CD14-positive monocyte (primary cell): ENCODE measurements around the gene KDM4C. TPM values are rescaled to one million over a fixed set of nuclear protein-coding genes. Genes with fewer than 3 reads are reported as not detected.

Experiments
- DNase-seq, 3 donors: peaks; one replicate each; pipeline ENCODE4 v3.0.0-alpha.2; 2011 to 2022
- H2AFZ ChIP-seq: 2 replicates; pipeline ENCODE4 v1.6.0; 2012; ENCODE audit warnings: mild to moderate bottlenecking, low read depth, low read length, inconsistent platforms; ENCODE audit not compliant: insufficient read depth, poor library complexity, severe bottlenecking
- H3K27ac ChIP-seq, 2 donors: 1 replicate in 1 of 2; 2 replicates in 1 of 2; pipeline ENCODE4 v1.5.1; 2012 to 2013; ENCODE audit warnings: low read length in 2 of 2, control low read depth in 1 of 2, inconsistent platforms in 1 of 2, low read depth in 1 of 2, mild to moderate bottlenecking in 1 of 2
- H3K27me3 ChIP-seq, 2 donors: one replicate each; pipeline versions ENCODE4 v1.6.0 to v1.6.1; 2011 to 2013; ENCODE audit warnings: low read length in 2 of 2; ENCODE audit not compliant: control insufficient read depth in 2 of 2, insufficient read depth in 2 of 2
- H3K36me3 ChIP-seq, 2 donors: replicated peaks in 1 of 2; 1 replicate in 1 of 2; 2 replicates in 1 of 2; pipeline versions ENCODE4 v1.5.1 to v1.6.1; 2012 to 2013; ENCODE audit warnings: low read length in 2 of 2, control low read depth in 1 of 2, inconsistent platforms in 1 of 2, mild to moderate bottlenecking in 1 of 2; ENCODE audit not compliant: insufficient read depth in 2 of 2, control insufficient read depth in 1 of 2
- H3K4me1 ChIP-seq, 2 donors: 1 replicate in 1 of 2; 2 replicates in 1 of 2; pipeline versions ENCODE4 v1.5.1 to v1.6.1; 2012 to 2013; ENCODE audit warnings: low read length in 2 of 2, control low read depth in 1 of 2, inconsistent platforms in 1 of 2, mild to moderate bottlenecking in 1 of 2, moderate library complexity in 1 of 2; ENCODE audit not compliant: insufficient read depth in 2 of 2, control insufficient read depth in 1 of 2
- H3K4me2 ChIP-seq: replicated peaks from 2 replicates; pipeline ENCODE3; 2012; ENCODE audit warnings: low read length, moderate library complexity, mild to moderate bottlenecking; ENCODE audit not compliant: poor library complexity, severe bottlenecking; ENCODE audit errors: extremely low read depth
- H3K4me3 ChIP-seq, 3 experiments: fragments of 200-600 bp in 1 of 3; sonication (generic) in 1 of 3; replicated peaks in 1 of 3; 1 replicate in 2 of 3; 2 replicates in 1 of 3; pipeline ENCODE4 v1.5.1; 2011 to 2013; ENCODE audit warnings: low read length in 3 of 3, mild to moderate bottlenecking in 3 of 3, control low read depth in 2 of 3, low read depth in 2 of 3, inconsistent platforms in 1 of 3, moderate library complexity in 1 of 3
- H3K79me2 ChIP-seq: 2 replicates; pipeline ENCODE4 v1.6.0; 2012; ENCODE audit warnings: mild to moderate bottlenecking, control low read depth, inconsistent platforms, low read length, moderate library complexity; ENCODE audit not compliant: insufficient read depth
- H3K9ac ChIP-seq: 2 replicates; pipeline ENCODE4 v1.6.0; 2017; ENCODE audit warnings: low read length, mild to moderate bottlenecking; ENCODE audit not compliant: insufficient read depth, poor library complexity, severe bottlenecking
- H3K9me3 ChIP-seq, 2 donors: replicated peaks in 1 of 2; 1 replicate in 1 of 2; 2 replicates in 1 of 2; pipeline versions ENCODE4 v1.5.1 to v1.6.1; 2012 to 2013; ENCODE audit warnings: low read length in 2 of 2, control low read depth in 1 of 2; ENCODE audit not compliant: control insufficient read depth in 1 of 2, insufficient read depth in 1 of 2
- H4K20me1 ChIP-seq: 2 replicates; pipeline ENCODE4 v1.6.0; 2012; ENCODE audit warnings: mild to moderate bottlenecking, low read length, control low read depth, moderate library complexity; ENCODE audit not compliant: insufficient read depth
- H3K27ac Mint-ChIP-seq, 7 donors: one replicate each; pipeline ENCODE4 v1.8.0; 2020; ENCODE audit warnings: mild to moderate bottlenecking in 7 of 7, mixed read lengths in 7 of 7, moderate library complexity in 6 of 7, inconsistent platforms in 2 of 7
- H3K27me3 Mint-ChIP-seq, 3 donors: one replicate each; pipeline ENCODE4 v1.8.0; 2021 to 2022; ENCODE audit warnings: low read depth in 3 of 3, mild to moderate bottlenecking in 3 of 3, mixed read lengths in 3 of 3, moderate library complexity in 3 of 3, inconsistent platforms in 1 of 3
- H3K36me3 Mint-ChIP-seq, 2 donors: one replicate each; pipeline ENCODE4 v1.8.0; 2020; ENCODE audit warnings: mixed read lengths in 2 of 2, inconsistent platforms in 1 of 2, mild to moderate bottlenecking in 1 of 2
- H3K4me1 Mint-ChIP-seq: one replicate; pipeline ENCODE4 v1.8.0; 2020; ENCODE audit warnings: mild to moderate bottlenecking, mixed read lengths
- H3K4me3 Mint-ChIP-seq, 2 donors: one replicate each; pipeline ENCODE4 v1.8.0; 2020; ENCODE audit warnings: mild to moderate bottlenecking in 2 of 2, mixed read lengths in 2 of 2, moderate library complexity in 1 of 2
- H3K9me3 Mint-ChIP-seq, 7 donors: one replicate each; pipeline ENCODE4 v1.8.0; 2020 to 2022; ENCODE audit warnings: mixed read lengths in 7 of 7, mild to moderate bottlenecking in 6 of 7, moderate library complexity in 6 of 7, inconsistent platforms in 2 of 7
- WGBS: methylation state at CpG from one replicate; pipeline ENCODE4 v1.1.5; 2013; ENCODE audit warnings: missing lambda C conversion rate; ENCODE audit not compliant: insufficient coverage; 5-methylcytosine and 5-hydroxymethylcytosine counted together
- intact Hi-C, 2 donors: fragments of 100-400 bp; cut with micrococcal nuclease; formaldehyde crosslinking; loops; one replicate each; pipeline versions ENCODE4 v1.15.0 to v1.15.1; 2023
- polyA plus RNA-seq, 3 donors: library from polyadenylated mRNA; depleted of rRNA in 1 of 3; unstranded in 2 of 3; stranded (reverse) in 1 of 3; fragments of 300-500 nt in 2 of 3; fragments of >200 nt in 1 of 3; fragmentation: Illumina TruSeq in 2 of 3; gene quantifications; 1 replicate in 2 of 3; 2 replicates in 1 of 3; pipeline ENCODE4 v1.2.3, GENCODE V29; 2012 to 2021
- TF ChIP-seq, protein P1 (sequence below): fragments of 200-600 bp; IDR thresholded peaks from one replicate; pipeline ENCODE4 v1.8.0; 2022; ENCODE audit warnings: antibody characterized with exemption, mild to moderate bottlenecking

KDM4C gene
- polyA plus RNA-seq, 3 donors = 15.2 to 36.2 (median 17.1) TPM

DNA sequence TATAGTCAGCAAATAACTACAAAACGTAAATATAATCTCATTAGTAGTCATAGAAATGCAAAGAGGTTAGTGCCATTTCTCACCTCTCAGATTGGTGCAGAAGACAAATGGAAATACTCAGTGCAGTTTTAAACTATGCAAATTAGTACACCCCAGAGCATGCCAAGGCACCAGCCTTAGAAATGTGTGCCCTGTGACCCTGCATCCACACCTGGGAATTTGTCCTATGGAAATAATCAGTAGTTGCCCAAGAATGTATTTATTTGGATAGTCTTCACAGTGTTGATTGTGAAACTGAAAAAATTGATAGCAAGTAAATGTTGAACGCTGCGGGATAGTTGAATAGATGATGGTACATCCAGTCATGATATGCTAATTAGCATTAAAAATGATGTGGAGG lies 152.7 kb downstream of the KDM4C start:
- Histone ChIP-seq H2AFZ (no peak overlapping the region), H3K79me2 (no peaks in the 10 kb centered on the region), H3K27me3 (no peaks in the 10 kb centered on the region), H3K27ac (no peak overlapping the region), H3K4me3 (no peak overlapping the region), H3K4me1 (peaks cover 0 to 13% of the 10 kb centered on the region in 2 donors), H3K36me3 (no peaks in the 10 kb centered on the region), H3K9ac (no peak overlapping the region), H3K9me3 (no peaks in the 10 kb centered on the region), H3K4me2 (no peak overlapping the region), H4K20me1 (peaks cover 72% of the 10 kb centered on the region)
- Mint-ChIP-seq H3K9me3 (no peaks in the 10 kb centered on the region), H3K36me3 (peaks cover 8% of the 10 kb centered on the region in 2 donors), H3K4me3 (no peak overlapping the region), H3K4me1 (peaks cover 21% of the 10 kb centered on the region), H3K27ac (no peak overlapping the region), H3K27me3 (no peaks in the 10 kb centered on the region)
- TF ChIP-seq, protein P1, sequence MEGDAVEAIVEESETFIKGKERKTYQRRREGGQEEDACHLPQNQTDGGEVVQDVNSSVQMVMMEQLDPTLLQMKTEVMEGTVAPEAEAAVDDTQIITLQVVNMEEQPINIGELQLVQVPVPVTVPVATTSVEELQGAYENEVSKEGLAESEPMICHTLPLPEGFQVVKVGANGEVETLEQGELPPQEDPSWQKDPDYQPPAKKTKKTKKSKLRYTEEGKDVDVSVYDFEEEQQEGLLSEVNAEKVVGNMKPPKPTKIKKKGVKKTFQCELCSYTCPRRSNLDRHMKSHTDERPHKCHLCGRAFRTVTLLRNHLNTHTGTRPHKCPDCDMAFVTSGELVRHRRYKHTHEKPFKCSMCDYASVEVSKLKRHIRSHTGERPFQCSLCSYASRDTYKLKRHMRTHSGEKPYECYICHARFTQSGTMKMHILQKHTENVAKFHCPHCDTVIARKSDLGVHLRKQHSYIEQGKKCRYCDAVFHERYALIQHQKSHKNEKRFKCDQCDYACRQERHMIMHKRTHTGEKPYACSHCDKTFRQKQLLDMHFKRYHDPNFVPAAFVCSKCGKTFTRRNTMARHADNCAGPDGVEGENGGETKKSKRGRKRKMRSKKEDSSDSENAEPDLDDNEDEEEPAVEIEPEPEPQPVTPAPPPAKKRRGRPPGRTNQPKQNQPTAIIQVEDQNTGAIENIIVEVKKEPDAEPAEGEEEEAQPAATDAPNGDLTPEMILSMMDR = no peak
- 95% methylated on average over 2 of the region's 3 CpGs for WGBS
- intact Hi-C loops = no loop called here
- DNase-seq = no peak

DNA sequence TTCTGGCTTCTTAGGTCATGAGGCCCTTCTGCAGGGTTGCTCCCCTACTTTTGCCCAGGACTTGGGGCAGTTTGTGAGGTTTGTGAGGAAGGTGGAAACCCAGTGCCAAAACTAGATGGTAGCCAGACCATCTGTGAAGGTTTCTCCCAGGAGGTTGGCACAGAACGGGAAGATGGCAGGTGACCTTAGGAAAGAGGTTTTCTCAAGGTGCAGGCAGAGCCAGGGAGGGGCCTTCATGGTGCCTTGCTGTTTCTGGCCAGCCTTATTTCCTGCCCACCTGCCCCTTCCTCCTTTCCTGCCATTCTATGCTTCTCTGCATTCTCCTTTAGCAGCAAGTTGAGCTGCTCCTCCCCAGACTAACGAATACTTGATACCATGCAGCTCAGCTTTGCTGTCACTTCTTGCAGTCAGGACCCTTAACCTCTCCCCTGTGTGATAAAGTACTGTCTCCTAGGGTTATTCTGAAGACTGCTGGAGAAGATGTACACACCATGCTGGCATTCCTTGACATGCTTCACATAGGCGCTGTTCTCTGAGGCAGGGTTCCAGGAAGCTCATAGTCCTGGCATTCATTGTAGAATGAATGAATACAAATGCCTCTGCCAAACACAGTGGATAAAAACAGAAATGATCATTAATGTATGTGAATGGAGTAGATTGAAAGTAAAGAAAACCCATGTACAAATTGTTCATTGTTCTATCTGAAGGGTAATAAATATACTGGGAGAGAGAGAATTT lies 154.3 kb downstream of the KDM4C start:
- Histone ChIP-seq H4K20me1 (peaks cover 74% of the 10 kb centered on the region), H3K9me3 (no peaks in the 10 kb centered on the region), H3K79me2 (no peaks in the 10 kb centered on the region), H3K4me1 (peaks cover 0 to 13% of the 10 kb centered on the region in 2 donors), H3K36me3 (no peaks in the 10 kb centered on the region), H3K27ac (no peak overlapping the region), H3K4me3 (no peak overlapping the region), H3K27me3 (no peaks in the 10 kb centered on the region), H3K4me2 (no peak overlapping the region), H2AFZ (no peak overlapping the region), H3K9ac (no peak overlapping the region)
- no peak for DNase-seq
- peak overlapping the region in 2 of 7 donors; percentile 36 to 65 for H3K27ac Mint-ChIP-seq
- H3K36me3 Mint-ChIP-seq = peaks cover 3 to 8% of the 10 kb centered on the region in 2 donors
- intact Hi-C loops = no loop called here
- H3K27me3 Mint-ChIP-seq = no peaks in the 10 kb centered on the region
- H3K4me1 Mint-ChIP-seq = peaks cover 21% of the 10 kb centered on the region
- no peaks in the 10 kb centered on the region for H3K9me3 Mint-ChIP-seq
- TF ChIP-seq, protein P1 = no peak
- no peak overlapping the region for H3K4me3 Mint-ChIP-seq
- no CpG with 5 or more reads among the region's 3 CpGs for WGBS
